ENCODE data around the gene DOCK10. TPM values are rescaled to one million over a fixed set of nuclear protein-coding genes. Genes with fewer than 3 reads are reported as not detected.

DOCK10 gene
- polyA plus RNA-seq, 1 experiment, result 53.0 TPM

DNA sequence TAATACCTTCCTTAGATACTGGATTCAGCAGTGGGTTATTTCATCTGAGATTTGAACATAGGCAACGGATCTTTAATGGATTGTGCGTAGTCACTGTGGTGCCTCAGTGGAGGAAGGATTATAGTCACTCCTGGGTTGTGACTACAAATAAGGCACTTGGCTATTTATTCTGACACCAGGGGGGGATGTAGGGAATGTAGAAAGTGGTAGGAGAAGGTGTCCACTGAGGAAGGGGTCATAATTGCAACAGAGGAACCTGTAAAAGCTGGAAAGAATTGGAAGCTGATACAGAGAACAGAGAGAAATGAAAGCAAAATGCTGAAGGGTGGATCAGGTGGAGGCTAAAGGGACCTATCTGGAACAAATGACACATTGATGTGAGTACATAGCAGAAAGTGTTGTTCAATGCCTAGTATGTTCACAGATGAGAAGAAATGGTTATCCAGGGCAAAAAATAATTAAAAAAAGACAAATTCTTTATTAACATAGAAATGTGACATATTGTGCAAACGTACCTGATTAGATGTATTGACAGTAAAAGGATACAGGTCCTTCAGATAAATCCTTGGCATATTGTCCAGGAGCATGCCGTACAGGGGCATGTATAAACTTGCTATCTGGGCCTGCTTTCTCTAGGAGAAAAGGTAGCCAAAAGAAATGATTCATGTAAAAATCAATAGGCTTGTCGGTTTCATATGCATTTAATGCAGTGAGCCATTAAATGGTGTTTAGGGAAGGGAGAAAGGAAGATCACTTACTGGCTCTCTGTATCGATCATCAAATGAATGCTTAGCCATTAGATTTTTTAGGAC, 234.9 kb downstream of the DOCK10 start:
- Histone ChIP-seq H3K9me3 (ENCODE audit: control insufficient read depth, insufficient read depth, low read length) (no peaks in the 10 kb centered on the region), H3K27ac (ENCODE audit: low read depth, low read length) (no peak overlapping the region), H3K27me3 (ENCODE audit: control insufficient read depth, insufficient read depth, low read length) (no peaks in the 10 kb centered on the region), H3K4me3 (ENCODE audit: low read depth, low read length) (no peak overlapping the region)
- ChIA-PET POLR2A (no interaction called here), CTCF (interaction anchor here (0.5 to 1.5 kb wide), 3 partner anchors 26 to 63 kb away, joined by 4 to 5 read pairs (median 4); no protein-coding TSS in a partner anchor)
- TF ChIP-seq, protein P1, sequence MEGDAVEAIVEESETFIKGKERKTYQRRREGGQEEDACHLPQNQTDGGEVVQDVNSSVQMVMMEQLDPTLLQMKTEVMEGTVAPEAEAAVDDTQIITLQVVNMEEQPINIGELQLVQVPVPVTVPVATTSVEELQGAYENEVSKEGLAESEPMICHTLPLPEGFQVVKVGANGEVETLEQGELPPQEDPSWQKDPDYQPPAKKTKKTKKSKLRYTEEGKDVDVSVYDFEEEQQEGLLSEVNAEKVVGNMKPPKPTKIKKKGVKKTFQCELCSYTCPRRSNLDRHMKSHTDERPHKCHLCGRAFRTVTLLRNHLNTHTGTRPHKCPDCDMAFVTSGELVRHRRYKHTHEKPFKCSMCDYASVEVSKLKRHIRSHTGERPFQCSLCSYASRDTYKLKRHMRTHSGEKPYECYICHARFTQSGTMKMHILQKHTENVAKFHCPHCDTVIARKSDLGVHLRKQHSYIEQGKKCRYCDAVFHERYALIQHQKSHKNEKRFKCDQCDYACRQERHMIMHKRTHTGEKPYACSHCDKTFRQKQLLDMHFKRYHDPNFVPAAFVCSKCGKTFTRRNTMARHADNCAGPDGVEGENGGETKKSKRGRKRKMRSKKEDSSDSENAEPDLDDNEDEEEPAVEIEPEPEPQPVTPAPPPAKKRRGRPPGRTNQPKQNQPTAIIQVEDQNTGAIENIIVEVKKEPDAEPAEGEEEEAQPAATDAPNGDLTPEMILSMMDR (IDR thresholded peaks at IDR 0.05; ENCODE audit: low read depth, low read length), result peak; percentile 23; the same call in 1 of the 2 replicates
- DNase-seq (ENCODE audit: low read depth, low spot score), result no peak

DNA sequence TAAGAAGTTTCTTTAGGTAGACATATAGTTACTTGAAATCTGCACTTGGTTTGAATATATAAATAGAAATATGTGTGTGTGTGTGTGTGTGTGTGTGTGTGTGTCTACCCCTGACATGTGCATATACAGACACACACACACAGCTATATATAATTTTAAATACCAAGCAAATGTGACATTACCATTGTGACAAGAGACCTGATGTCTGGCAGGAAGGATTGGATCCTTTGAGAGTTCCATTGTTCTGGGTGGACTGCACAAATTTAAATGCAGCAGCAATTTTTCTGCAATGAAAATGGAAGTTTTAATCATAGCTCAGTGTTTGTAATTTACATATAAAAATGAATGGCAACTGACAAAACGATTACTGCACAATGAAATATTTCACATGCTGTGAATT, 238.3 kb downstream of the DOCK10 start:
- Histone ChIP-seq H3K27ac (ENCODE audit: low read depth, low read length) (no peak overlapping the region), H3K4me3 (ENCODE audit: low read depth, low read length) (no peak overlapping the region), H3K27me3 (ENCODE audit: control insufficient read depth, insufficient read depth, low read length) (no peaks in the 10 kb centered on the region), H3K9me3 (ENCODE audit: control insufficient read depth, insufficient read depth, low read length) (no peaks in the 10 kb centered on the region)
- TF ChIP-seq, protein P1 (IDR thresholded peaks at IDR 0.05; ENCODE audit: low read depth, low read length), result no peak
- no peak for DNase-seq (ENCODE audit: low read depth, low spot score)
- ChIA-PET POLR2A (no interaction called here), CTCF (interaction anchor here (2.3 kb wide), 1 partner anchor 198 kb away, joined by 9 read pairs; no protein-coding TSS in a partner anchor)

DNA sequence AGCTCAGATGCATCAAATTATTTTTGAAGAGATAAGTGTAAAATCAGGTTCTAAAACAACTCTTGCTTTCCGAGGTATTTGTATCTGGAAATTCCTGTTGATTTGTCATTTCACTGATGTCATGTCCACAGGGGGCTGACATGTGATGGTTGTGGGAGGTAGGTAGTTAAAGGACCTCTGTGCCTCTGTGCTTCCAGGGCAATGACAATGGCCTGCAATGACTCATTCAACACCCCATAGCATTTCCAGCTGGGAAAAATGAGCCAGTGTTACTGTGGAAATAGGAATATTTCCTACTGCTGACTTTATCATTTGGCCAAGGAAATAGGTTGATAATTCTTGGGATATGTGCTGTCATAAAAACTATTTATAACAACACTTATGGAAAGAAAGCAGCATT, 239.9 kb downstream of the DOCK10 start:
- Histone ChIP-seq H3K27me3 (ENCODE audit: control insufficient read depth, insufficient read depth, low read length) (no peaks in the 10 kb centered on the region), H3K4me3 (ENCODE audit: low read depth, low read length) (no peak overlapping the region), H3K9me3 (ENCODE audit: control insufficient read depth, insufficient read depth, low read length) (no peaks in the 10 kb centered on the region), H3K27ac (ENCODE audit: low read depth, low read length) (no peak overlapping the region)
- ChIA-PET POLR2A (interaction anchor here (0.6 kb wide), 1 partner anchor 84 kb away, joined by 4 read pairs; no protein-coding TSS in a partner anchor), CTCF (interaction anchor here (1.6 kb wide), 1 partner anchor 24 kb away, joined by 4 read pairs; no protein-coding TSS in a partner anchor)
- TF ChIP-seq, protein P1 (IDR thresholded peaks at IDR 0.05; ENCODE audit: low read depth, low read length), result no peak
- DNase-seq (ENCODE audit: low read depth, low spot score), result no peak

DNA sequence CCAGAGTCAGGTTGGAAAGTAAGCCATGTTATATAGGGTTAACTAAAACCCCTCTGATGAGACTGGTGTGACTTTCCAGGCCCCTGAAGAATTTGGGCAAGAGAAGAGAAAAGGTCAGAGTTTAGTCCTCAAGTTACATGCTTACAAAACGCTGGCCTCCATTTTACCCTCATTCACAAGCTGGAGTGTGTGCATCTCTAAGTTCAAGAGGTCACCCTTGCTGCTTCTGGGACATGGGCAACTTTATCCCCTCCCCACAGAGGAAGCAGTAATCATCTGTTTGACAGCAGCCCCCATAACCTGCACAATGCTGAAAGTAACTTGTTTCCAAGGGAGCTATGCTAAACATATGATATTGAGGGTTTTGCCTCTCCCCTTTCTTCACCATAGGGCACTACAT, 240.9 kb downstream of the DOCK10 start:
- CTCF ChIA-PET, result no interaction called here
- no peaks in the 10 kb centered on the region for H3K9me3 ChIP-seq (ENCODE audit: control insufficient read depth, insufficient read depth, low read length)
- no peaks in the 10 kb centered on the region for H3K27me3 ChIP-seq (ENCODE audit: control insufficient read depth, insufficient read depth, low read length)
- no peak for DNase-seq (ENCODE audit: low read depth, low spot score)
- no peak overlapping the region for H3K4me3 ChIP-seq (ENCODE audit: low read depth, low read length)
- no peak overlapping the region for H3K27ac ChIP-seq (ENCODE audit: low read depth, low read length)
- POLR2A ChIA-PET, result no interaction called here
- TF ChIP-seq, protein P1 (IDR thresholded peaks at IDR 0.05; ENCODE audit: low read depth, low read length), result no peak

DNA sequence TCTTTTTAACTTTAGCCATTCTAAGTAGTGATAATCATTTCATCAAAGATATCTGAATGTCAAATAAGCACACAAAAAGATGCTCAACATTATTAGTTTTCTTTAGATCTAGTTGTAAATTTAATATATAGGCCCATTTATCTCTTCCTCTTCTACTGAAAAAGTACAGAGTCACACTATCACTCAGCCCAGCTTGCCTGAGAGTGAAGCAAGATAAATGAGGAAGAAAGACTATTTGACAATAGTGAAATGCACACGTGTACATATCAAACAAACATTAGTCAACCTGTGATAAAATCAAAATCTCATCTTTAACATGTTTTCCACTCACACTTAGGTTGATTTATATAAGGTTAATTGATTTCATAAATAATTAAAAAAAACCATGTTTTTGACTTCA, 242.6 kb downstream of the DOCK10 start:
- POLR2A ChIA-PET, result no interaction called here
- DNase-seq (ENCODE audit: low read depth, low spot score), result no peak
- Histone ChIP-seq H3K27me3 (ENCODE audit: control insufficient read depth, insufficient read depth, low read length) (no peaks in the 10 kb centered on the region), H3K4me3 (ENCODE audit: low read depth, low read length) (no peak overlapping the region), H3K9me3 (ENCODE audit: control insufficient read depth, insufficient read depth, low read length) (no peaks in the 10 kb centered on the region), H3K27ac (ENCODE audit: low read depth, low read length) (no peak overlapping the region)
- TF ChIP-seq, protein P1 (IDR thresholded peaks at IDR 0.05; ENCODE audit: low read depth, low read length), result no peak
- CTCF ChIA-PET, result interaction anchor here (0.5 to 1.3 kb wide), 2 partner anchors 22 to 233 kb away, joined by 3 to 5 read pairs; no protein-coding TSS in a partner anchor
